ENCODE data around the gene APOA5. TPM values are rescaled to one million over a fixed set of nuclear protein-coding genes. Genes with fewer than 3 reads are reported as not detected.

APOA5 gene
- polyA plus RNA-seq, 1 of the 3 experiments (the other 2 are of a cell fraction): not detected

- TF ChIP-seq YY1 (IDR thresholded peaks at IDR 0.05; ENCODE audit: low read depth): no peak
- TF ChIP-seq RFX5 (IDR thresholded peaks at IDR 0.05; ENCODE audit: low read length): no peak
- no peak for TF ChIP-seq NFIC (IDR thresholded peaks at IDR 0.05; ENCODE audit: borderline replicate concordance)
These were observed 13.1 kb downstream of the APOA5 start (continued) for GRCh38 chr11:116778556-116778955.

DNA sequence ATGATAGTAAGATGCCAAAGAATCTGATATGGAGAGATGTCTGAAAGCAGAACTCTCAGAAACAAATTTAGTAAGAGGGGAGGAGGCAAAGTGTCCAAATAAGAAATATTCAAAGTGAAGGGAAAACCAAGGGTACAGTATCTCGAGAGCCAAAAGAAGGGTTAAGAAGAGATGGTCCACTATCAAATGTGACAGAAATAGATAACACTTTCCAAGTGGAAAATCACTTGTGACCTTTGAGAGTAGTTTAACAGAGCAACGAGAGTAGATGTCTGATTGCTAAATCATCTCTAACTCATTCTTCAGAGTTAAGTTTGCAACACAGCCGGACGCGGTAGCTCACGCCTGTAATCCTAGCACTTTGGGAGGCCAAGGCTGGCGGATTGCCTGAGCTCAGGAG lies 14.6 kb downstream of the APOA5 start:
- peaks cover 24% of the 10 kb centered on the region for H3F3A ChIP-seq (replicated peaks; ENCODE audit: insufficient read depth)
- H4K20me1 ChIP-seq (ENCODE audit: insufficient read depth): no peaks in the 10 kb centered on the region
- no peaks in the 10 kb centered on the region for H3K9me3 ChIP-seq
- CTCF ChIA-PET: interaction anchor here (2.8 kb wide), 1 partner anchor 10 kb away, joined by 11 read pairs; the partner anchor contains the start of gene ZPR1
- no peak overlapping the region for H3K4me3 ChIP-seq (ENCODE audit: low read depth in 2 of 2, low read length in 1 of 2)
- H3K4me2 ChIP-seq: no peak overlapping the region
- peaks cover 7% of the 10 kb centered on the region for H3K79me2 ChIP-seq (ENCODE audit: insufficient read depth)
- POLR2A ChIA-PET: no interaction called here
- H2AFZ ChIP-seq (ENCODE audit: low read depth): no peak overlapping the region
- DNase-seq: no peak
- no peaks in the 10 kb centered on the region for H3K9me2 ChIP-seq
- H3K9ac ChIP-seq: no peak overlapping the region
- 97% methylated on average over 7 of the region's 7 CpGs for WGBS (ENCODE audit: low lambda C conversion rate)
- H3K27ac ChIP-seq (ENCODE audit: low read depth in 2 of 2, low read length in 1 of 2): no peak overlapping the region
- H3K27me3 ChIP-seq (ENCODE audit: insufficient read depth): no peaks in the 10 kb centered on the region
- H3K36me3 ChIP-seq (replicated peaks in 1 of 2; ENCODE audit: control insufficient read depth in 1 of 2, insufficient read depth in 2 of 2, low read length in 1 of 2): peaks cover 35 to 53% of the 10 kb centered on the region in 2 experiments
- no peak for TF ChIP-seq NRF1 (IDR thresholded peaks at IDR 0.05; ENCODE audit: low read depth, low read length)
- no peak for TF ChIP-seq RAD21 (IDR thresholded peaks at IDR 0.05; ENCODE audit: low read length)
- TF ChIP-seq, protein P1, sequence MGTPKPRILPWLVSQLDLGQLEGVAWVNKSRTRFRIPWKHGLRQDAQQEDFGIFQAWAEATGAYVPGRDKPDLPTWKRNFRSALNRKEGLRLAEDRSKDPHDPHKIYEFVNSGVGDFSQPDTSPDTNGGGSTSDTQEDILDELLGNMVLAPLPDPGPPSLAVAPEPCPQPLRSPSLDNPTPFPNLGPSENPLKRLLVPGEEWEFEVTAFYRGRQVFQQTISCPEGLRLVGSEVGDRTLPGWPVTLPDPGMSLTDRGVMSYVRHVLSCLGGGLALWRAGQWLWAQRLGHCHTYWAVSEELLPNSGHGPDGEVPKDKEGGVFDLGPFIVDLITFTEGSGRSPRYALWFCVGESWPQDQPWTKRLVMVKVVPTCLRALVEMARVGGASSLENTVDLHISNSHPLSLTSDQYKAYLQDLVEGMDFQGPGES (IDR thresholded peaks at IDR 0.05; ENCODE audit: low read depth, low read length): no peak
- TF ChIP-seq ELF1 (IDR thresholded peaks at IDR 0.05): no peak
- no peak for TF ChIP-seq EP300 (IDR thresholded peaks at IDR 0.05; ENCODE audit: borderline replicate concordance in 1 of 2, low read depth in 1 of 2, low read length in 1 of 2)
- TF ChIP-seq MAX (IDR thresholded peaks at IDR 0.05; ENCODE audit: low read depth): no peak
- TF ChIP-seq GATA2 (CRISPR knock-in tag; IDR thresholded peaks at IDR 0.05): no peak
- TF ChIP-seq, protein P2, sequence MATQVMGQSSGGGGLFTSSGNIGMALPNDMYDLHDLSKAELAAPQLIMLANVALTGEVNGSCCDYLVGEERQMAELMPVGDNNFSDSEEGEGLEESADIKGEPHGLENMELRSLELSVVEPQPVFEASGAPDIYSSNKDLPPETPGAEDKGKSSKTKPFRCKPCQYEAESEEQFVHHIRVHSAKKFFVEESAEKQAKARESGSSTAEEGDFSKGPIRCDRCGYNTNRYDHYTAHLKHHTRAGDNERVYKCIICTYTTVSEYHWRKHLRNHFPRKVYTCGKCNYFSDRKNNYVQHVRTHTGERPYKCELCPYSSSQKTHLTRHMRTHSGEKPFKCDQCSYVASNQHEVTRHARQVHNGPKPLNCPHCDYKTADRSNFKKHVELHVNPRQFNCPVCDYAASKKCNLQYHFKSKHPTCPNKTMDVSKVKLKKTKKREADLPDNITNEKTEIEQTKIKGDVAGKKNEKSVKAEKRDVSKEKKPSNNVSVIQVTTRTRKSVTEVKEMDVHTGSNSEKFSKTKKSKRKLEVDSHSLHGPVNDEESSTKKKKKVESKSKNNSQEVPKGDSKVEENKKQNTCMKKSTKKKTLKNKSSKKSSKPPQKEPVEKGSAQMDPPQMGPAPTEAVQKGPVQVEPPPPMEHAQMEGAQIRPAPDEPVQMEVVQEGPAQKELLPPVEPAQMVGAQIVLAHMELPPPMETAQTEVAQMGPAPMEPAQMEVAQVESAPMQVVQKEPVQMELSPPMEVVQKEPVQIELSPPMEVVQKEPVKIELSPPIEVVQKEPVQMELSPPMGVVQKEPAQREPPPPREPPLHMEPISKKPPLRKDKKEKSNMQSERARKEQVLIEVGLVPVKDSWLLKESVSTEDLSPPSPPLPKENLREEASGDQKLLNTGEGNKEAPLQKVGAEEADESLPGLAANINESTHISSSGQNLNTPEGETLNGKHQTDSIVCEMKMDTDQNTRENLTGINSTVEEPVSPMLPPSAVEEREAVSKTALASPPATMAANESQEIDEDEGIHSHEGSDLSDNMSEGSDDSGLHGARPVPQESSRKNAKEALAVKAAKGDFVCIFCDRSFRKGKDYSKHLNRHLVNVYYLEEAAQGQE (IDR thresholded peaks at IDR 0.05; ENCODE audit: low read depth, low read length): no peak
- no peak for TF ChIP-seq SIN3A (IDR thresholded peaks at IDR 0.05; ENCODE audit: borderline replicate concordance, low read depth, low read length)
- TF ChIP-seq CTCF (IDR thresholded peaks at IDR 0.05): no peak
- TF ChIP-seq GABPA (IDR thresholded peaks at IDR 0.05; ENCODE audit: low read depth): no peak
- TF ChIP-seq, protein P3, sequence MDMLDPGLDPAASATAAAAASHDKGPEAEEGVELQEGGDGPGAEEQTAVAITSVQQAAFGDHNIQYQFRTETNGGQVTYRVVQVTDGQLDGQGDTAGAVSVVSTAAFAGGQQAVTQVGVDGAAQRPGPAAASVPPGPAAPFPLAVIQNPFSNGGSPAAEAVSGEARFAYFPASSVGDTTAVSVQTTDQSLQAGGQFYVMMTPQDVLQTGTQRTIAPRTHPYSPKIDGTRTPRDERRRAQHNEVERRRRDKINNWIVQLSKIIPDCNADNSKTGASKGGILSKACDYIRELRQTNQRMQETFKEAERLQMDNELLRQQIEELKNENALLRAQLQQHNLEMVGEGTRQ (IDR thresholded peaks at IDR 0.05; ENCODE audit: borderline replicate concordance, low read depth, low read length): no peak
- no peak for TF ChIP-seq NFIC (IDR thresholded peaks at IDR 0.05; ENCODE audit: borderline replicate concordance)
- no peak for TF ChIP-seq TAF1 (IDR thresholded peaks at IDR 0.05; ENCODE audit: borderline replicate concordance, low read depth, low read length)
- TF ChIP-seq USF1 (IDR thresholded peaks at IDR 0.05; ENCODE audit: borderline replicate concordance, low read depth): no peak
- TF ChIP-seq MEF2A (IDR thresholded peaks at IDR 0.05; ENCODE audit: borderline replicate concordance, low read depth): no peak
- peaks cover 2 to 8% of the 10 kb centered on the region in 2 experiments; a peak in 3 of 4 replicates for H3K4me1 ChIP-seq (ENCODE audit: control insufficient read depth in 1 of 2, insufficient read depth in 2 of 2, low read depth in 1 of 2, low read length in 1 of 2)
